GM12892 (cell line): ENCODE measurements around the gene CTPS1.

Source experiments
- POLR2A ChIP-seq: IDR thresholded peaks from 2 replicates; pipeline ENCODE4 v1.6.1; 2011; ENCODE audit warnings: low read depth, low read length, control low read depth
- POLR2AphosphoS5 ChIP-seq: IDR thresholded peaks from 2 replicates; pipeline ENCODE4 v1.6.1; 2011; ENCODE audit warnings: low read depth, low read length, control low read depth
- TAF1 ChIP-seq: IDR thresholded peaks from 2 replicates; pipeline ENCODE4 v1.6.1; 2011; ENCODE audit warnings: low read depth, mild to moderate bottlenecking, control low read depth, low read length, borderline replicate concordance

GRCh38 chr1:41005876-41006275, 26.4 kb downstream of the CTPS1 start:
- no peak for TF ChIP-seq POLR2AphosphoS5
- no peak for TF ChIP-seq POLR2A
- TF ChIP-seq TAF1, result no peak
